IMR-90 (cell line): ENCODE data around the gene FBXW7.

Experiments
- BHLHE40 ChIP-seq: fragments of 150-350 bp; IDR thresholded peaks from 2 replicates; pipeline ENCODE4 v1.6.1; 2016; ENCODE audit warnings: mild to moderate bottlenecking, low read depth, low read length
- CEBPB ChIP-seq: IDR thresholded peaks from 2 replicates; pipeline ENCODE4 v1.6.1; 2012; ENCODE audit warnings: low read depth, low read length, improper control_type of control experiment
- CHD1 ChIP-seq: IDR thresholded peaks from 2 replicates; pipeline ENCODE4 v1.6.1; 2012; ENCODE audit warnings: low read depth, low read length, improper control_type of control experiment
- FOS ChIP-seq: fragments of 150-350 bp; IDR thresholded peaks from 2 replicates; pipeline ENCODE4 v1.6.1; 2016; ENCODE audit warnings: low read depth, low read length
- POLR2A ChIP-seq: IDR thresholded peaks from 2 replicates; pipeline ENCODE4 v1.6.1; 2012; ENCODE audit warnings: mild to moderate bottlenecking, low read depth, low read length
- RCOR1 ChIP-seq: IDR thresholded peaks from 2 replicates; pipeline ENCODE4 v1.6.1; 2012; ENCODE audit warnings: mild to moderate bottlenecking, low read length, improper control_type of control experiment; ENCODE audit not compliant: insufficient replicate concordance
- RFX5 ChIP-seq: IDR thresholded peaks from 2 replicates; pipeline ENCODE4 v1.8.0; 2012; ENCODE audit warnings: low read depth, mild to moderate bottlenecking, low read length, moderate library complexity
- TF ChIP-seq, protein P1 (sequence below): conservative IDR thresholded peaks from 2 replicates; pipeline ENCODE4 v1.5.1; 2012; ENCODE audit warnings: mild to moderate bottlenecking, low read depth, low read length, improper control_type of control experiment
- TF ChIP-seq, protein P2 (sequence below): fragments of 150-350 bp; IDR thresholded peaks from 2 replicates; pipeline ENCODE4 v1.6.1; 2017; ENCODE audit warnings: mild to moderate bottlenecking, antibody characterized with exemption, low read length, low read depth
- TF ChIP-seq, protein P3 (sequence below): fragments of 150-350 bp; IDR thresholded peaks from 2 replicates; pipeline ENCODE4 v1.6.1; 2016; ENCODE audit warnings: low read depth, mild to moderate bottlenecking, low read length, moderate library complexity, borderline replicate concordance

DNA sequence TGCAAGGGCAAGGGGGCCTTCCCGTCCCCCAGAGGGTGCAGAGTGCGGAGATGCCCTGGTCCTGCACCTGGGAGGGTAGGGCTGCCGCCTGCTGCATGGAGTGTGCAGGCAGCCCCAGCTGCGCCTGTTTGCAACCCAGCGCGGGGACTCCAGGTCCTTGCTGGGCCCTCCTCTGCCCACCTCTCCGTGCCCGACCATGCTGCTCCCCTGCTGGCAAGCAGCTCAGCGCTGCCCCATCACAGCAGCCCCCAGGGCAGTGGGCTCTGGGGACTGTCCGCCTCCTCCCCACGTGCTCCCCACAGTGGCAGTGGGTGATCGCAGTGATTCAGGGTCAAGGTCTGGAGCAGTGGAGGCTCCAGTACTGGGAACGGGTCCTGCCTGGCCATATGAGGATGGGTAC lies 5.0 kb upstream of the FBXW7 start:
- TF ChIP-seq, protein P1, sequence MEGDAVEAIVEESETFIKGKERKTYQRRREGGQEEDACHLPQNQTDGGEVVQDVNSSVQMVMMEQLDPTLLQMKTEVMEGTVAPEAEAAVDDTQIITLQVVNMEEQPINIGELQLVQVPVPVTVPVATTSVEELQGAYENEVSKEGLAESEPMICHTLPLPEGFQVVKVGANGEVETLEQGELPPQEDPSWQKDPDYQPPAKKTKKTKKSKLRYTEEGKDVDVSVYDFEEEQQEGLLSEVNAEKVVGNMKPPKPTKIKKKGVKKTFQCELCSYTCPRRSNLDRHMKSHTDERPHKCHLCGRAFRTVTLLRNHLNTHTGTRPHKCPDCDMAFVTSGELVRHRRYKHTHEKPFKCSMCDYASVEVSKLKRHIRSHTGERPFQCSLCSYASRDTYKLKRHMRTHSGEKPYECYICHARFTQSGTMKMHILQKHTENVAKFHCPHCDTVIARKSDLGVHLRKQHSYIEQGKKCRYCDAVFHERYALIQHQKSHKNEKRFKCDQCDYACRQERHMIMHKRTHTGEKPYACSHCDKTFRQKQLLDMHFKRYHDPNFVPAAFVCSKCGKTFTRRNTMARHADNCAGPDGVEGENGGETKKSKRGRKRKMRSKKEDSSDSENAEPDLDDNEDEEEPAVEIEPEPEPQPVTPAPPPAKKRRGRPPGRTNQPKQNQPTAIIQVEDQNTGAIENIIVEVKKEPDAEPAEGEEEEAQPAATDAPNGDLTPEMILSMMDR: no peak
- TF ChIP-seq, protein P2, sequence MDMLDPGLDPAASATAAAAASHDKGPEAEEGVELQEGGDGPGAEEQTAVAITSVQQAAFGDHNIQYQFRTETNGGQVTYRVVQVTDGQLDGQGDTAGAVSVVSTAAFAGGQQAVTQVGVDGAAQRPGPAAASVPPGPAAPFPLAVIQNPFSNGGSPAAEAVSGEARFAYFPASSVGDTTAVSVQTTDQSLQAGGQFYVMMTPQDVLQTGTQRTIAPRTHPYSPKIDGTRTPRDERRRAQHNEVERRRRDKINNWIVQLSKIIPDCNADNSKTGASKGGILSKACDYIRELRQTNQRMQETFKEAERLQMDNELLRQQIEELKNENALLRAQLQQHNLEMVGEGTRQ: no peak
- TF ChIP-seq RFX5 (no peak), POLR2A (no peak), RCOR1 (no peak), CEBPB (no peak), CHD1 (no peak), BHLHE40 (no peak), FOS (no peak)
- TF ChIP-seq, protein P3, sequence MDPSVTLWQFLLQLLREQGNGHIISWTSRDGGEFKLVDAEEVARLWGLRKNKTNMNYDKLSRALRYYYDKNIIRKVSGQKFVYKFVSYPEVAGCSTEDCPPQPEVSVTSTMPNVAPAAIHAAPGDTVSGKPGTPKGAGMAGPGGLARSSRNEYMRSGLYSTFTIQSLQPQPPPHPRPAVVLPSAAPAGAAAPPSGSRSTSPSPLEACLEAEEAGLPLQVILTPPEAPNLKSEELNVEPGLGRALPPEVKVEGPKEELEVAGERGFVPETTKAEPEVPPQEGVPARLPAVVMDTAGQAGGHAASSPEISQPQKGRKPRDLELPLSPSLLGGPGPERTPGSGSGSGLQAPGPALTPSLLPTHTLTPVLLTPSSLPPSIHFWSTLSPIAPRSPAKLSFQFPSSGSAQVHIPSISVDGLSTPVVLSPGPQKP: no peak
